ENCODE data around the gene TMEM192.
"Not testable (repeated sequence)": the region's sequence is repeated elsewhere in the genome, so short reads cannot be mapped to it uniquely, and the experiment has no call there.

The TMEM192 gene

GRCh38 chr4:165112368-165113121, at the start of gene TMEM192:
TMEM192 (minus strand) TSS chr4:165112860; CDS start chr4:165112773, 87 bp downstream.
- peak; percentile 88 for DNase-seq (ENCODE audit: low read depth)

GRCh38 chr4:165158762-165159161, 46.1 kb upstream of the TMEM192 start:
- DNase-seq (ENCODE audit: low read depth) = no peak

- DNase-seq (ENCODE audit: low read depth) = no peak
Observed at GRCh38 chr4:165156906-165157305, 44.2 kb upstream of the TMEM192 start.

GRCh38 chr4:165154482-165154881, 41.8 kb upstream of the TMEM192 start:
- DNase-seq (ENCODE audit: low read depth) = no peak

- DNase-seq (ENCODE audit: low read depth) = no peak
Observed at GRCh38 chr4:165152527-165152926, 39.9 kb upstream of the TMEM192 start.

GRCh38 chr4:165151734-165152133, 39.1 kb upstream of the TMEM192 start:
- DNase-seq (ENCODE audit: low read depth) = no peak

- no peak for DNase-seq (ENCODE audit: low read depth)
Observed at GRCh38 chr4:165150545-165150944, 37.9 kb upstream of the TMEM192 start.

- DNase-seq (ENCODE audit: low read depth) = no peak
Observed at GRCh38 chr4:165138843-165139242, 26.2 kb upstream of the TMEM192 start.

GRCh38 chr4:165137205-165137604, 24.5 kb upstream of the TMEM192 start:
- DNase-seq (ENCODE audit: low read depth) = no peak

- DNase-seq (ENCODE audit: low read depth) = no peak
Observed at GRCh38 chr4:165136529-165136928, 23.9 kb upstream of the TMEM192 start.

GRCh38 chr4:165133150-165133549, 20.5 kb upstream of the TMEM192 start:
- no peak for DNase-seq (ENCODE audit: low read depth)

- DNase-seq (ENCODE audit: low read depth) = peak; percentile 74
Observed at GRCh38 chr4:165131247-165131832, 18.7 kb upstream of the TMEM192 start.

GRCh38 chr4:165129924-165130323, 17.3 kb upstream of the TMEM192 start:
- no peak for DNase-seq (ENCODE audit: low read depth)

- not testable (repeated sequence) for DNase-seq (ENCODE audit: low read depth)
Observed at GRCh38 chr4:165125869-165126499, 13.3 kb upstream of the TMEM192 start.

- no peak for DNase-seq (ENCODE audit: low read depth)
Observed at GRCh38 chr4:165124488-165124887, 11.8 kb upstream of the TMEM192 start.

GRCh38 chr4:165118256-165118909, 5.7 kb upstream of the TMEM192 start:
- no peak for DNase-seq (ENCODE audit: low read depth)

GRCh38 chr4:165115301-165115700, 2.6 kb upstream of the TMEM192 start:
- no peak for DNase-seq (ENCODE audit: low read depth)

- DNase-seq (ENCODE audit: low read depth) = no peak
Observed at GRCh38 chr4:165111906-165112367, 723 bp downstream of the TMEM192 start.

- DNase-seq (ENCODE audit: low read depth) = no peak
Observed at GRCh38 chr4:165106518-165106917, 6.1 kb downstream of the TMEM192 start.

- no peak for DNase-seq (ENCODE audit: low read depth)
Observed at GRCh38 chr4:165101641-165102040, 11.0 kb downstream of the TMEM192 start.

GRCh38 chr4:165096776-165097175, 15.9 kb downstream of the TMEM192 start:
- no peak for DNase-seq (ENCODE audit: low read depth)

- no peak for DNase-seq (ENCODE audit: low read depth)
Observed at GRCh38 chr4:165095291-165095690, 17.4 kb downstream of the TMEM192 start.

GRCh38 chr4:165094873-165095272, 17.8 kb downstream of the TMEM192 start:
- no peak for DNase-seq (ENCODE audit: low read depth)

Measured in activated T-cell treated with anti-CD3 and anti-CD28 coated beads for 1 hour (primary cell).